ENCODE data around the gene TMEM132A. TPM values are rescaled to one million over a fixed set of nuclear protein-coding genes. Genes with fewer than 3 reads are reported as not detected.

Gene TMEM132A
- total and polyA plus RNA-seq, 2 of the 13 experiments (the other 11 are each of a cell fraction or from before 2014, with no cell fraction given): 11.1 to 32.9 TPM

DNA sequence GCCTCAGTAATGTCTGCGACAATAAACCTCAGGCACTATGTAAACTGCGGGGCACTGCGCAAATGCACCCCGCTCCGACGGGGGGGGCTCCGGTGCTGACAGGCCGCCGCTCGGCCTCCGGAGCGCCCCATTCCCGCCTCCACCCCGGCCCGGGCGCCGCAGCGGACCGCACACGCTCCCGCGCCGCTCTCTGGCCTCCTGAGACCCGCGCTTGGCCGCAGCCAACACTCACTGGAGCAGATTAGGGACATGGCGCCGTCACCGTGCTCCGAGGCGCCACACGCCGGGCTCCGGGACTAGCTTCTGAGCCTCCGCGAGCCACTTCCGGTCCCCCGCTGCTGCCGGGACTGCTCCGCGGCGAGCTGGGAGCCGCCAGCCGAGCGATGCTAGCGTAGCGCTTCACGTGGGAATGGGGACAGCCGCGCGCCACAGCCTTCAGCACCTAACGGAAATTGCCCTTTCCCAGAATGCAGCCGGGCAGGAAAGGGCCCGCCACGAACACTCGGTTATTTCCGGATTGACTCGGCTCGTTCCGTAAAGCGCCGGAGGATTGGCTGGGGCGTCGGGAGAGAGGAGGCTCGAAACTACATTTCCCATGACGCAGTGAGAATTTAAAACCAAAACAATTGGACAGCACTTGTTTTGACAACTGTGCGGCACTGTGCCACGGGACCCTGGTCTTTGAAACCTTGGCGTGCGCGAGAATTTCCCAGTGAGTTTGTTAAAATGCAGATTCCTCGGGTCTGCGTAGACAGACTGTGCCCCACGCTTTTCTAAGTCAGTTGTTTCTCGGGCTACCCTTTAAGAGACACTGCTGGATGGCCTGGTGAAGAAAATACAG is 17.9 kb upstream of the TMEM132A start, which contains the start of gene PRPF19 (continued):
- TF ChIP-seq, protein P1, sequence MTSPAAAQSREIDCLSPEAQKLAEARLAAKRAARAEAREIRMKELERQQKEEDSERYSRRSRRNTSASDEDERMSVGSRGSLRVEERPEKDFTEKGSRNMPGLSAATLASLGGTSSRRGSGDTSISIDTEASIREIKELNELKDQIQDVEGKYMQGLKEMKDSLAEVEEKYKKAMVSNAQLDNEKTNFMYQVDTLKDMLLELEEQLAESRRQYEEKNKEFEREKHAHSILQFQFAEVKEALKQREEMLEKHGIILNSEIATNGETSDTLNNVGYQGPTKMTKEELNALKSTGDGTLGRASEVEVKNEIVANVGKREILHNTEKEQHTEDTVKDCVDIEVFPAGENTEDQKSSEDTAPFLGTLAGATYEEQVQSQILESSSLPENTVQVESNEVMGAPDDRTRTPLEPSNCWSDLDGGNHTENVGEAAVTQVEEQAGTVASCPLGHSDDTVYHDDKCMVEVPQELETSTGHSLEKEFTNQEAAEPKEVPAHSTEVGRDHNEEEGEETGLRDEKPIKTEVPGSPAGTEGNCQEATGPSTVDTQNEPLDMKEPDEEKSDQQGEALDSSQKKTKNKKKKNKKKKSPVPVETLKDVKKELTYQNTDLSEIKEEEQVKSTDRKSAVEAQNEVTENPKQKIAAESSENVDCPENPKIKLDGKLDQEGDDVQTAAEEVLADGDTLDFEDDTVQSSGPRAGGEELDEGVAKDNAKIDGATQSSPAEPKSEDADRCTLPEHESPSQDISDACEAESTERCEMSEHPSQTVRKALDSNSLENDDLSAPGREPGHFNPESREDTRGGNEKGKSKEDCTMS (CRISPR knock-in tag; conservative IDR thresholded peaks at IDR 0.05): no peak
- no peak for TF ChIP-seq ZNF382 (CRISPR knock-in tag; IDR thresholded peaks at IDR 0.05; ENCODE audit: borderline replicate concordance)
- no peak for TF ChIP-seq ZUFSP (CRISPR knock-in tag; IDR thresholded peaks at IDR 0.05; ENCODE audit: borderline replicate concordance)
- TF ChIP-seq FOXP1 (IDR thresholded peaks at IDR 0.05): no peak
- TF ChIP-seq FOXP1 (CRISPR knock-in tag; IDR thresholded peaks at IDR 0.05): no peak
- TF ChIP-seq POLR2A (IDR thresholded peaks at IDR 0.05; ENCODE audit: insufficient read depth in 1 of 2, low read depth in 2 of 2, low read length in 2 of 2): peak; percentile 88 to 89
- no peak for TF ChIP-seq DPF2 (CRISPR knock-in tag; IDR thresholded peaks at IDR 0.05; ENCODE audit: borderline replicate concordance, low read depth)
- TF ChIP-seq AKNA (CRISPR knock-in tag; IDR thresholded peaks at IDR 0.05; ENCODE audit: borderline replicate concordance): no peak
- TF ChIP-seq ZFP90 (CRISPR knock-in tag; IDR thresholded peaks at IDR 0.05; ENCODE audit: borderline replicate concordance): no peak; the same call in 1 of the 2 replicates
